WTC11 (cell line): ENCODE measurements around the gene UNC93A. TPM values are rescaled to one million over a fixed set of nuclear protein-coding genes. Genes with fewer than 3 reads are reported as not detected.
"Not testable (repeated sequence)": the region's sequence is repeated elsewhere in the genome, so short reads cannot be mapped to it uniquely, and the experiment has no call there.

Source experiments
- ATAC-seq: fragments of 200-7000 bp; cut with Tn5 transposase; 2 replicates; pipeline ENCODE4 v1.10.0; 2021; ENCODE audit warnings: mild to moderate bottlenecking, moderate library complexity
- CTCF ChIA-PET: fragments of 300-600 bp; sonication (Branson Sonifier 250); formaldehyde crosslinking; loops from one replicate; lab custom pipeline; 2021; ENCODE audit warnings: antibody characterized with exemption; lab: Charles Lee
- POLR2A ChIA-PET: fragments of 350-600 bp; sonication (Branson Sonifier 250); formaldehyde crosslinking; loops from one replicate; lab custom pipeline; 2021; ENCODE audit warnings: antibody characterized with exemption; lab: Charles Lee
- DNase-seq: peaks from one replicate; pipeline ENCODE4 v3.0.0; 2021; ENCODE audit warnings: low spot score
- H3K27ac Mint-ChIP-seq: 2 replicates; pipeline ENCODE4 v1.8.0; 2021; ENCODE audit warnings: mixed read lengths
- H3K27me3 Mint-ChIP-seq: 2 replicates; pipeline ENCODE4 v1.8.0; 2021; ENCODE audit warnings: low read depth, mild to moderate bottlenecking, moderate library complexity, mixed read lengths
- H3K36me3 Mint-ChIP-seq: 2 replicates; pipeline ENCODE4 v1.8.0; 2021; ENCODE audit warnings: mixed read lengths
- H3K4me1 Mint-ChIP-seq: 2 replicates; pipeline ENCODE4 v1.8.0; 2022; ENCODE audit warnings: mixed read lengths
- H3K4me3 Mint-ChIP-seq: 2 replicates; pipeline ENCODE4 v1.8.0; 2021; ENCODE audit warnings: mild to moderate bottlenecking, moderate library complexity, mixed read lengths
- H3K9me3 Mint-ChIP-seq: 2 replicates; pipeline ENCODE4 v1.8.0; 2021; ENCODE audit warnings: mixed read lengths
- ATF1 ChIP-seq: sonication (generic); formaldehyde crosslinking; IDR thresholded peaks from 2 replicates; pipeline ENCODE4 v1.8.1; 2023; ENCODE audit warnings: mild to moderate bottlenecking, moderate library complexity, missing genetic modification reagents
- CREB1 ChIP-seq: sonication (generic); formaldehyde crosslinking; IDR thresholded peaks from 2 replicates; pipeline ENCODE4 v1.8.0; 2023; ENCODE audit warnings: mild to moderate bottlenecking, missing genetic modification reagents
- CTCF ChIP-seq: fragments of 200-600 bp; IDR thresholded peaks from 2 replicates; pipeline ENCODE4 v1.8.0; 2022; ENCODE audit warnings: antibody characterized with exemption
- ERG ChIP-seq: fragments of 250-450 bp; sonication (Bioruptor Pico); IDR thresholded peaks from 2 replicates; pipeline ENCODE4 v1.8.0; 2021; ENCODE audit warnings: mild to moderate bottlenecking
- ESRRA ChIP-seq: sonication (generic); formaldehyde crosslinking; IDR thresholded peaks from 2 replicates; pipeline ENCODE4 v1.8.1; 2022; ENCODE audit warnings: mild to moderate bottlenecking, missing genetic modification reagents, borderline replicate concordance
- ETV6 ChIP-seq: sonication (generic); formaldehyde crosslinking; IDR thresholded peaks from 2 replicates; pipeline ENCODE4 v1.8.1; 2022; ENCODE audit warnings: mild to moderate bottlenecking, missing genetic modification reagents
- FOXP1 ChIP-seq: sonication (generic); formaldehyde crosslinking; IDR thresholded peaks from 2 replicates; pipeline ENCODE4 v1.8.0; 2022; ENCODE audit warnings: missing genetic modification reagents, mild to moderate bottlenecking, moderate library complexity, borderline replicate concordance
- HMGA2 ChIP-seq: fragments of 250-450 bp; sonication (Bioruptor Pico); IDR thresholded peaks from 2 replicates; pipeline ENCODE4 v1.4.0; 2021; ENCODE audit warnings: mild to moderate bottlenecking, moderate library complexity
- IRF2 ChIP-seq: sonication (generic); formaldehyde crosslinking; IDR thresholded peaks from 2 replicates; pipeline ENCODE4 v1.8.0; 2022; ENCODE audit warnings: low read depth, missing genetic modification reagents, borderline replicate concordance
- MAX ChIP-seq: sonication (generic); formaldehyde crosslinking; IDR thresholded peaks from 2 replicates; pipeline ENCODE4 v1.8.0; 2022; ENCODE audit warnings: mild to moderate bottlenecking, missing genetic modification reagents
- PRRX2 ChIP-seq: fragments of 250-450 bp; sonication (Bioruptor Pico); IDR thresholded peaks from 2 replicates; pipeline ENCODE4 v1.8.0; 2021; ENCODE audit warnings: mild to moderate bottlenecking
- RORB ChIP-seq: fragments of 250-450 bp; sonication (Bioruptor Pico); IDR thresholded peaks from 2 replicates; pipeline ENCODE4 v1.9.0; 2021; ENCODE audit warnings: mild to moderate bottlenecking
- SP1 ChIP-seq: sonication (generic); formaldehyde crosslinking; conservative IDR thresholded peaks from 2 replicates; pipeline ENCODE4 v1.8.1; 2022; ENCODE audit warnings: missing genetic modification reagents
- TCF7 ChIP-seq: sonication (generic); formaldehyde crosslinking; IDR thresholded peaks from 2 replicates; pipeline ENCODE4 v1.8.0; 2022; ENCODE audit warnings: mild to moderate bottlenecking, low read depth, missing genetic modification reagents, moderate library complexity
- TEAD1 ChIP-seq: sonication (generic); formaldehyde crosslinking; IDR thresholded peaks from 2 replicates; pipeline ENCODE4 v1.8.0; 2022; ENCODE audit warnings: mild to moderate bottlenecking, missing genetic modification reagents
- USF2 ChIP-seq: sonication (generic); formaldehyde crosslinking; IDR thresholded peaks from 2 replicates; pipeline ENCODE4 v1.8.1; 2023; ENCODE audit warnings: mild to moderate bottlenecking, missing genetic modification reagents, moderate library complexity
- ZNF121 ChIP-seq: sonication (generic); formaldehyde crosslinking; IDR thresholded peaks from 2 replicates; pipeline ENCODE4 v1.8.0; 2023; ENCODE audit warnings: missing genetic modification reagents
- ZNF396 ChIP-seq: fragments of 250-450 bp; sonication (Bioruptor Pico); IDR thresholded peaks from 2 replicates; pipeline ENCODE4 v1.8.0; 2021; ENCODE audit warnings: mild to moderate bottlenecking, moderate library complexity, borderline replicate concordance
- total RNA-seq: library from RNA; stranded (reverse); gene quantifications from 3 replicates; pipeline ENCODE4 v1.2.3, GENCODE V29; 2021
- TF ChIP-seq, protein P1 (sequence below): sonication (generic); formaldehyde crosslinking; IDR thresholded peaks from 2 replicates; pipeline ENCODE4 v1.8.0; 2023; ENCODE audit warnings: missing genetic modification reagents

The UNC93A gene
- total RNA-seq, 1 experiment from 2014 or later: 0.70 TPM

- TF ChIP-seq, protein P1, sequence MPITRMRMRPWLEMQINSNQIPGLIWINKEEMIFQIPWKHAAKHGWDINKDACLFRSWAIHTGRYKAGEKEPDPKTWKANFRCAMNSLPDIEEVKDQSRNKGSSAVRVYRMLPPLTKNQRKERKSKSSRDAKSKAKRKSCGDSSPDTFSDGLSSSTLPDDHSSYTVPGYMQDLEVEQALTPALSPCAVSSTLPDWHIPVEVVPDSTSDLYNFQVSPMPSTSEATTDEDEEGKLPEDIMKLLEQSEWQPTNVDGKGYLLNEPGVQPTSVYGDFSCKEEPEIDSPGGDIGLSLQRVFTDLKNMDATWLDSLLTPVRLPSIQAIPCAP (CRISPR knock-in tag): no peak
- TF ChIP-seq RORB (CRISPR knock-in tag): no peak
- TF ChIP-seq ZNF396: no peak
- TF ChIP-seq TCF7 (CRISPR knock-in tag): no peak
- no peak for TF ChIP-seq ETV6
- TF ChIP-seq ERG (CRISPR knock-in tag): no peak
- TF ChIP-seq CREB1 (CRISPR knock-in tag): no peak
These were observed 24.1 kb upstream of the UNC93A start (continued) for GRCh38 chr6:167266830-167267555.

DNA sequence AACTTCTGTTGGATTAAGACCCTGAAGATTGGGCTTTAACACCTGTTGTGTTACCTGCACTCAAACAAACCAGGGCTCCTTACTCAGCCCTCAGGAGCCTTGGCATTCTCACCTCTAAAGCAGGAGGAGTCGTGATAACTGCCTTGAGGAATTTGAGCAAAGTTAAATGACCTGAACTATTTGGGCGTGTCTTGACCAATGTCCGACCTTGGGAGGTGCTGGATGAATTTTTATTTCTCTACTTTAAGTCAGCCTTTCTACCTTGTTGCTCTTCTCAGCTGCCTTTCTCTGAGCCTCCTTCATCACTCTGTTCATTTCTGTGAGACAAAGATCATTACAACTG is 23.6 kb upstream of the UNC93A start:
- DNase-seq, H3K27ac Mint-ChIP-seq, ATAC-seq, CTCF ChIA-PET, H3K4me3 Mint-ChIP-seq: not testable (repeated sequence)
- POLR2A ChIA-PET: interaction anchor here (0.5 kb wide), 1 partner anchor 114 kb away, joined by 3 read pairs; no protein-coding TSS in a partner anchor
- Mint-ChIP-seq H3K36me3 (peaks cover 15% of the 10 kb centered on the region), H3K9me3 (peaks cover 21% of the 10 kb centered on the region), H3K4me1 (peaks cover 37% of the 10 kb centered on the region), H3K27me3 (peaks cover 27% of the 10 kb centered on the region)

GRCh38 chr6:167267921-167268401 is 23.2 kb upstream of the UNC93A start:
- POLR2A ChIA-PET: interaction anchor here (0.5 kb wide), 1 partner anchor 114 kb away, joined by 3 read pairs; no protein-coding TSS in a partner anchor
- DNase-seq (no peak), ATAC-seq (no peak)
- TF ChIP-seq ZNF121 (CRISPR knock-in tag) (no peak), FOXP1 (CRISPR knock-in tag) (no peak), TEAD1 (CRISPR knock-in tag) (no peak), ATF1 (no peak), MAX (CRISPR knock-in tag) (no peak), IRF2 (no peak), PRRX2 (CRISPR knock-in tag) (no peak), ESRRA (CRISPR knock-in tag) (no peak), SP1 (CRISPR knock-in tag) (no peak), USF2 (CRISPR knock-in tag) (no peak), CTCF (no peak), ERG (CRISPR knock-in tag) (no peak), HMGA2 (CRISPR knock-in tag) (no peak)
- Mint-ChIP-seq H3K36me3 (peaks cover 11% of the 10 kb centered on the region), H3K9me3 (peaks cover 17% of the 10 kb centered on the region), H3K27me3 (peaks cover 25% of the 10 kb centered on the region), H3K4me1 (peaks cover 37% of the 10 kb centered on the region), H3K27ac (no peak overlapping the region), H3K4me3 (no peak overlapping the region)
- CTCF ChIA-PET: no interaction called here
